Measurements from ENCODE around the gene PPM1L.

PPM1L gene

GRCh38 chr3:161051856-161052255 lies 295.8 kb downstream of the PPM1L start:
- DNase-seq: no peak

DNA sequence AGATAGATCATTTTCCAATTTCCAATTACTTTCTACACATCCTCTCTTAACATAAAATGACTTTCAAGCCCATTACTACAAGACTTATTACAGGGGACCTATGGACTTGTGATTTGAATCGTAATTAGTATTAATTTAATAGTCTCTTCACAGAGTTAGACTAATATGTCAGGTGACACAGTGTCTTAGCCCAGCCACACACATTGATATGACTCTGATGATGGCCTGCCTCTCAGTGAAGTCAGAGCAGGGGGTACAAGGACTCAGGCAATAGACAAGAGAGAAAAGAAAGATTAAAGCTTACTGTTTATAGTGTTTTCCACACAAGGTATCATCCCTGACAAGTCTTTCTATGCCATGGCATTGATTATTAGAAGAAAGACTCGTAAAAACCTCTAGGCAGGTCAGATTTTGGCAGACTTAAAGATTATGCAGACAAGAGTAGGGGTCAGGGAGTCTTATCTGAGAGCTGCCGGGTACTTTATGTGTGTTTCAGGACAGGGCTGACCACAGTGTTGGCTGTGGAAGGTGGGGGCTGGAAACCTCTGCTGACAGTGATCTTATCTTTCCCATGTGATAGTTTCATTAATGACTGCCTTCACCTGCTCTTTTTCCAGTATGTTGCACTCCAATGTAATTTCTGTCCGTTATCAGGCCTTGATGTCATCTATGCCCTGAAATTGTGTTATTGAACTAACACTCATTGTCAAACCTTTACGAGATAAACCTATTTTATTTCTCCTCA lies 299.0 kb downstream of the PPM1L start:
- DNase-seq: no peak

GRCh38 chr3:161064413-161064812 lies 308.4 kb downstream of the PPM1L start:
- no peak for DNase-seq

- no peak for DNase-seq
These were observed 310.9 kb downstream of the PPM1L start for GRCh38 chr3:161066930-161067329.

DNA sequence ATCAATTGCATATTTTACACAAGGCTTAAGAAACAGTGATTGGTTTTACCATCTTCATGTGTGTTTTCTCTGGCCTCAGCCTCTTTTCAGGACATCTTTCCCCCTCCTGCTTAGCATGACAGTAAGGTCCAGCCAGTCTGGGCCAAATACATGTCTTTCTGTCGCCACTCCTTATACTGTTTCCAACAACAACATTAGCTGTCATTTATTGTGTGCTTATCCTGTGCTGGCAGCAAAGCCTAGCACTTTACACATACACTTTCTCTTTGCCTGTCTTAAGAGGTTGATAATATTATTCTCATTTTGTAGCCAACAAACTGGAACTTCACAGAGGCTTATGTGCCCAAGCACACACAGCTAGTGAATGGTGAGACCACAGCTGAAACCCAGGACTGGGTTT lies 311.3 kb downstream of the PPM1L start:
- DNase-seq: no peak

- DNase-seq: no peak
These were observed 313.6 kb downstream of the PPM1L start for GRCh38 chr3:161069511-161070251.

DNA sequence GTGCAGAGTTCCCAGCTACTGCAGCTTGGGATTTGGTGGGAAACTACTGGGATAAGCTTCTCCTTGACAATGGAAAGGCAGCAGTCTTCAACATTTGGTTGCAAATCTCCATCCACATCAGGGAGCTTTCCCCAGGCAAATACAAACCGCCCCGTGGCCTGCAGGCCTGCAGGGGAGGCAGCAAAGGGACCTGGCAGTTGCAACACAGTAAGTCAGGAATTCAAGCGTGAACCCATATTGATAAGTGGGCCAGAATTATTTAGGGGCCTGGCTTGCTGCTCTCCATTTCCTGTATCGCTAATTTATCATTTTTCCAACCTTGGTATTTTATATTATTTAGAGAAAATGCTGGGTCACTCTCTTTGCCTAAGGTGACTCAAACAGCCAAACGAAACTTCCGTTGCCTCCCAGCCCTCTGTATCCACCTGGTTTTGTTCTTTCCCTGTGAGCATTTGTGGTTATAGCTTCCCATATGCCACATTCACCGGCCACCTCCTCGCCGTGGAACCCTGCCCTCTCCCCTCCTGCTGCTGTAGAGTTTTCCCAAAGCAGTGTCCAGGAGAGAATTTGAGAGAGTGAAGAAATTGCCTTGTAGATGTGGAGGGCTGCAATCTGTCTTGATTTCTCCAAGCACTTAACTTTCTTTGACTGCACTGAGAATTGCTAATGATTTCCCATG lies 314.4 kb downstream of the PPM1L start:
- no peak for DNase-seq

DNA sequence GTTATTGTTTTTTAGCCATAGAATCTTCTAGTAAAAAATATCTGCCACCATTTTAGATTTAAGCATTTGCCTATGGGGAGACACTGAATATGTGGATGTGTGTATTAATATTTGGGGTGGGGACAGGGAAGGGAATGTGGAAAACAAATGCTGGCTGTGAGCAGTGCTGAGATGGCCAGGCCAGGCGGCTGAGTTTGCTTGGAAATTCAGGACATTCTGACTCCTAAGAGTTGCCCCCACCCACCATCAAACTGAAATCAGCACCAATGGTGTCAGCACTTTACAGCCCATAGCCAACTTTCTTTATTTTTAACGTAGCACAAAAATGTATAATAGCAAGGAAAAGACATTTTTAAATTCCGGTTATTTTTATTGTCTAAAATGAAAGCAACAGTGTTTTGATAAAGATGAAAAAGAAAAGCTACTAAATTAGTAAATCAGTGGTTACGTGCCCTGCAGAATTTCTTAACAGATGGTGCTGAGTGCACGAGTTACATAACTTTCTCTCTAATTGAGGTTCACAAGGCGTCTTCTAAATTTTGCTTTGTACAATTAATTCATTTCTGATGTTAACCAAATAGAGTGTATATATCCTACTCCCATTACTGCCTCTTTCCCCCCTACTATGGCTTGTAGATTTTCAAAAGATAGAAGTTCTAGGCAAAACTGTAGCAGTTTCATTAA lies 315.1 kb downstream of the PPM1L start:
- DNase-seq: no peak

DNA sequence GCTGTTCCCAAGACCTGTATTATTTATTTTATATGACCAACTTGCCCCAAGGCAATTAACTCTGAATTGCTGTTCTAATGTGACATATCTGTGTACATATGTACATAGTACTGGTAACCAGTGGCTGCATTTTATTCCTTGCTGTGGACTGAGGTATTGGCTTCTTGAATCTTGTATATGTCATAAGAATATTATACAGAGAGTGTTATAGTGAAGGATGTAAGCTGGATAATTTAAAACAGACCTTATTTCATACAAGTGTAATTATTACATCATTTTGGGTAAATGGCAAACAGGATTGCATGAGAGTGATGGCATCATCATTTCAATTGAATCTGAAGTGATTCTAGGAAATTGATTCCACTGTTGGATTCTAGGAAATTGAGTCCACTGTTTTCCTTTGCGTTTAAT lies 316.2 kb downstream of the PPM1L start:
- DNase-seq: no peak

- no peak for DNase-seq
These were observed 316.7 kb downstream of the PPM1L start for GRCh38 chr3:161072751-161073150.

DNA sequence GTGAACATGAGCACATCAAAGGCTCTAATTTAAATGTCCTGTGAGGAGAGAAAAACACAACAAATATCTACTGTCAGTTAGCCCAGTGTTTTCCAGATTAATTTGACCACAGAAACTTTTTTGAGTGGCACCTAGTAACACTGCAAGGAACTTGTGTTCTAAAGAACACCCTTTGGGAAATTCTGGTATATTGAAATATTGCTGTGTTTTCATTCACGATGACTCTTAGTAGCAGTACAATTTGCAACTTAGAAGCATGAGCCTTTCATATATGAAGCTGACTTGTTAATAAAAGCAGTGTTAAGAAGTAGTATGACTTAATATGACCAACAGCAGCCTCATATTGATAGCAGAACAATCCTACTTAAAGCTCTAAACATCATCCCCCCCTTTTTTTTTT lies 317.1 kb downstream of the PPM1L start:
- DNase-seq: no peak

DNA sequence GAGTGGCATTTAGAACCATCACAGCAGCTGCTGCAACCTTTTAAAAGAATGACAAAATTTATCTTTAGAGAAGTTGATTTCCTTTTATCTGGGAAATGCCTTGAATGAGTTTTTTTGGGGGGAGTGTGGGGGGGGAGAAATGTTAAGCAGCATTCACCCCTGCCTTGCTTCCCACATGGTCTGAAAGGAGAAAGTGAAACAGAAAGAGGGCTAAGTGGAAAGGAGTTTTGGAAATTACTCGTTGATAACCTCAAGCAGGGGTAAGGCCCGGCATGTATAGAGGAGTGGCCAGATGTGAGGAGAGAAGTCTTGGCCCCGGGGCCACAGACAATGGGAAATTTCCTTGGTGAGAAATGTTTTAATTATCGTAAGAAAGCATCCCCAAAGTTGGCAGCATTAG lies 325.6 kb downstream of the PPM1L start:
- DNase-seq: no peak

DNA sequence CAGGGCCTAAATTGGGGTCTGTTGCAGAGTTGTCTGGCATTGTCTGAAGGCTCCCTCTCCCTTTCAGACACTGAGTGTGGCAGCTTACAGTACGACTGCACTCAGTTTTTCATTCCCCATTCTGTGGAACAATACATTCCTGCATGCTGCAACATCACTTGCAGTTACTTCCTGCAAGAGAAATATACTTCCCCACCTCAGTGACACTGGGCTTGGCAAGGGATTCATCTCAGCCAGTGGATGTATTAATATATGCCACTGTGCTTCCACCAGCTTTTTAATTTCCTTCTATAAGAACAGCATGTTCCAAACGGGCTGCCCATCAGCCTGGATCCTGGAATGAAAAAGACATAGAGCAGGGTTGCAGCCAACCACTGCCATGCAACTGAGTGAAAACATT lies 326.0 kb downstream of the PPM1L start:
- DNase-seq: no peak

DNA sequence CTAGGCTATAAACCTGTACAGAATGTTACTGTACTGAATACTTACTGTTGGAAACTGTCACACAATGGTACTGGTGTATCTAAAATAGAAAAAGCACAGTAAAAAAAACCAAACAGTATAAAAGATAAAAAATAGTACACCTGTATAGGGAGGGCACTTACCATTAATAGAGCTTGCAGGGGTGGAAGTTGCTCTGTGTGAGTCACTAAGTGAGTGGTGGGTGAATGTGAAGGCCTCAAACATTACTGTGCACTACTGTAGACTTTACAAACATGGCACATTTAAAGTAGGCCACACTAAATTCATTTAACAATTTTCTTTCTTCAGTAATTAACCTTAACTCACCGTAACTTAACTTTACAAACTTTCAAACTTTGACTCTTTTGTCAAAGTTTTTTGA lies 327.1 kb downstream of the PPM1L start:
- no peak for DNase-seq

DNA sequence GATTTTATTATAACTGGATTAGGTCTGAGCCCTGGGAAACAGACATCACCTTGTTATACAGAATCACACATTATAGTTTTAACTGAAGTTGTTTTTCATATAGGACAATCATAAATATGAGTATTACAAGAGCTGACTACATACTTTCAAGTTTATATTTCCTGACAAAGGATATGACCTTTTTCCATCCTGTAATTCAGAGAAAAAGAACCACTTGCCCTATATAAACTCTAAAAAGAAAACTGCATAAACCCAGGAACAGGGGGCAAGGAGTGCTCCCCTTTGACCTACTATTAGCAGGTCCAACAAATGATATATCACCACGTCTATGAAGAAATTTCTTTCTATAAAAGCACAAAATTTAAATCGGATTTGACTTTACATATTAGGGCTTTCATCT lies 328.2 kb downstream of the PPM1L start:
- DNase-seq: no peak

- no peak for DNase-seq
These were observed 337.9 kb downstream of the PPM1L start for GRCh38 chr3:161093895-161094294.

GRCh38 chr3:161096771-161097367 lies 340.8 kb downstream of the PPM1L start:
- DNase-seq: peak; percentile 3

DNA sequence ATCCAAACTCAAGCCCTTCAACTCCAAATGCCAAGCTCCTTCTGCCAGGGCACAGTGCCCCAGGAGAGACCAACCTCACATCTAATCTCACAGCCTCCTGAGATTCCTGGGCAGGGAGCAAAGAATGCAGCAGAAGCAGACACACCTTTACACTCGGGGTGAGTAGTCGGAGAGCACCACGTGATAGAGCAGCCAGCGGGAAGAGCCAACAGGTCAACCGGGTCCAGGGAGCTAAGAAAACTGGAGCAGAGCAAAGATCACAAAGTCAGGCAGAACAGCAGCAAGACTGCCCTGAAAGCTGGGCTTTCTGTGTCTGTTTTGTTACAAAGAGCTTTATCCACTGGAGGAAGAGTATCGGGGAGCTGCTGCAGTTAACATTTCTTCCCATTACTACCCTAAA lies 345.0 kb downstream of the PPM1L start:
- no peak for DNase-seq

- no peak for DNase-seq
These were observed 345.6 kb downstream of the PPM1L start for GRCh38 chr3:161101609-161102008.

DNA sequence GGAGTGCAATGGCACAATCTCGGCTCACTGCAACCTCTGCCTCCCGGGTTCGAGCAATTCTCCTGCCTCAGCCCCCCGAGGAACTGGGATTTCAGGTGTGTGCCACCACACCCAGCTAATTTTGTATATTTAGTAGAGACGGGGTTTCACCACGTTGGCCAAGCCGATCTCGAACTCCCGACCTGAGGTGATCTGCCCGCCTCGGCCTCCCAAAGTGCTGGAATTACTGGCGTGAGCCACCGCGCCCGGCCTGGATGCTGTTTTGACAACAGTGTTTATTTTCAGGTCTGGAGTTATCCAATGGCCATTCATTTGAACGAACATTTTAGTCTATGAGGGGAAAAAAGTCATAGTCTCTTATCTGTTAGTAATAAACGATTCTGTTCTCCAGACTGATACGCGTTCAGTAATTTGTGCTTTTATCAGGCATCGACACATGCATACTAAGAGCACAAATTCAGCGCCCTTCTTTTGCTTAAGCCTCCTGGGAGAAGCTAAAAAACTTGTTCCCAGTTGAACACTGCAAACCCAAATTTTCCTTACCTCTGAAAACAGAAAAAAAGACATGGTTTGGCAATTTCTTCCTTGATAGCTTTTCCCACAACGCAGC lies 347.9 kb downstream of the PPM1L start:
- no peak for DNase-seq

GRCh38 chr3:161104561-161105551 lies 348.8 kb downstream of the PPM1L start, which contains the start of gene B3GALNT1:
Gene B3GALNT1, minus strand, starts transcription at chr3:161105349. Its CDS starts 18,595 bp downstream, at chr3:161086754.
- DNase-seq: no peak

All from activated CD4-positive, alpha-beta T cell treated with anti-CD3 and anti-CD28 coated beads, Interleukin-2, amount 50 U/mL, for 1 hour (primary cell).